Activated CD8-positive, alpha-beta memory T cell treated with anti-CD3 and anti-CD28 coated beads, Interleukin-2, amount 50 U/mL, for 24 hours (primary cell): ENCODE measurements around the gene MTCL1.
"Not testable (repeated sequence)": the region's sequence is repeated elsewhere in the genome, so short reads cannot be mapped to it uniquely, and the experiment has no call there.

ENCODE experiments used
- DNase-seq: peaks from one replicate; pipeline ENCODE4 v3.0.0-alpha.2; 2020; ENCODE audit errors: extremely low read depth

MTCL1 gene

GRCh38 chr18:8744038-8744437, 38.7 kb downstream of the MTCL1 start:
- DNase-seq: no peak

- no peak for DNase-seq
These were observed 39.3 kb downstream of the MTCL1 start for GRCh38 chr18:8744656-8745055.

- DNase-seq: no peak
These were observed 40.1 kb downstream of the MTCL1 start for GRCh38 chr18:8745355-8746014.

GRCh38 chr18:8747440-8747937, 42.1 kb downstream of the MTCL1 start:
- no peak for DNase-seq

GRCh38 chr18:8749492-8749891, 44.1 kb downstream of the MTCL1 start:
- no peak for DNase-seq

GRCh38 chr18:8750954-8751415, 45.6 kb downstream of the MTCL1 start:
- no peak for DNase-seq

- no peak for DNase-seq
These were observed 46.3 kb downstream of the MTCL1 start for GRCh38 chr18:8751692-8752091.

- DNase-seq: no peak
These were observed 47.0 kb downstream of the MTCL1 start for GRCh38 chr18:8752329-8752728.

- DNase-seq: no peak
These were observed 49.9 kb downstream of the MTCL1 start for GRCh38 chr18:8754995-8755960.

GRCh38 chr18:8756571-8756970, 51.2 kb downstream of the MTCL1 start:
- no peak for DNase-seq

GRCh38 chr18:8757396-8757997, 52.1 kb downstream of the MTCL1 start:
- DNase-seq: no peak

- DNase-seq: no peak
These were observed 53.1 kb downstream of the MTCL1 start for GRCh38 chr18:8758466-8758865.

- DNase-seq: no peak
These were observed 55.6 kb downstream of the MTCL1 start for GRCh38 chr18:8760984-8761383.

GRCh38 chr18:8761535-8761934, 56.2 kb downstream of the MTCL1 start:
- DNase-seq: not testable (repeated sequence)

- no peak for DNase-seq
These were observed 57.6 kb downstream of the MTCL1 start for GRCh38 chr18:8762968-8763367.

- DNase-seq: no peak
These were observed 58.3 kb downstream of the MTCL1 start for GRCh38 chr18:8763611-8764010.

GRCh38 chr18:8765783-8766463, 60.6 kb downstream of the MTCL1 start:
- DNase-seq: no peak

GRCh38 chr18:8766559-8767293, 61.4 kb downstream of the MTCL1 start:
- DNase-seq: no peak

- no peak for DNase-seq
These were observed 62.0 kb downstream of the MTCL1 start for GRCh38 chr18:8767340-8767739.

- DNase-seq: no peak
These were observed 64.2 kb downstream of the MTCL1 start for GRCh38 chr18:8769509-8770095.

GRCh38 chr18:8770657-8771056, 65.3 kb downstream of the MTCL1 start:
- no peak for DNase-seq
